HEK293 (cell line): ENCODE data around the gene ADCYAP1R1.

Source experiments
- CTCF ChIA-PET: fragments of 350-600 bp; formaldehyde crosslinking; extraction: SDS; loops from one replicate; lab custom pipeline; 2021; ENCODE audit warnings: antibody characterized with exemption; lab: Yijun Ruan, JAX
- POLR2A ChIA-PET: fragments of 300-600 bp; formaldehyde crosslinking; extraction: SDS; loops from one replicate; lab custom pipeline; 2020; ENCODE audit warnings: antibody characterized with exemption, inconsistent platforms; lab: Yijun Ruan, JAX
- H3K27ac ChIP-seq: fragments of 200-500 bp; sonication (Bioruptor generic); 2 replicates; pipeline ENCODE4 v1.5.1; 2014; ENCODE audit warnings: low read depth, low read length, control low read depth, inconsistent platforms; ENCODE audit errors: extremely low read depth
- H3K36me3 ChIP-seq, 2 experiments: fragments of 200-500 bp in 1 of 2; sonication (Bioruptor generic) in 1 of 2; 1 replicate in 1 of 2; 2 replicates in 1 of 2; pipeline ENCODE4 v1.5.1; 2014 to 2017; ENCODE audit warnings: inconsistent platforms in 2 of 2, low read length in 2 of 2; ENCODE audit not compliant: control insufficient read depth in 2 of 2, insufficient read depth in 1 of 2
- H3K4me1 ChIP-seq: fragments of 200-500 bp; sonication (Bioruptor generic); 2 replicates; pipeline ENCODE4 v1.5.1; 2014; ENCODE audit warnings: mild to moderate bottlenecking, low read length, inconsistent platforms; ENCODE audit not compliant: control insufficient read depth, insufficient read depth
- H3K4me3 ChIP-seq: 2 replicates; pipeline ENCODE4 v1.5.1; 2011; ENCODE audit warnings: low read depth, mild to moderate bottlenecking, control low read depth, low read length, moderate library complexity
- H3K9me3 ChIP-seq: fragments of 200-500 bp; sonication (Bioruptor generic); 2 replicates; pipeline ENCODE4 v1.5.1; 2014; ENCODE audit warnings: low read depth, low read length, inconsistent platforms; ENCODE audit not compliant: control insufficient read depth, insufficient read depth
- IKZF3 ChIP-seq: fragments of 450-650 bp; IDR thresholded peaks from 2 replicates; pipeline ENCODE4 v1.5.0; 2018; ENCODE audit warnings: missing biosample characterization, mild to moderate bottlenecking, missing genetic modification characterization, moderate library complexity
- MEIS1 ChIP-seq: sonication (generic); formaldehyde crosslinking; IDR thresholded peaks from 2 replicates; pipeline ENCODE4 v1.8.1; 2022; ENCODE audit warnings: missing genetic modification reagents, mild to moderate bottlenecking, borderline replicate concordance
- MZF1 ChIP-seq: fragments of 450-650 bp; formaldehyde crosslinking; IDR thresholded peaks from 2 replicates; pipeline ENCODE4 v1.5.1; 2017; ENCODE audit warnings: missing biosample characterization, missing genetic modification characterization, borderline replicate concordance
- PRDM4 ChIP-seq: fragments of 450-650 bp; formaldehyde crosslinking; IDR thresholded peaks from 2 replicates; pipeline ENCODE4 v1.5.1; 2017; ENCODE audit warnings: missing biosample characterization, missing genetic modification characterization
- ZBTB10 ChIP-seq: fragments of 450-650 bp; formaldehyde crosslinking; IDR thresholded peaks from 2 replicates; pipeline ENCODE4 v1.5.1; 2016; ENCODE audit warnings: missing biosample characterization, missing genetic modification characterization
- ZBTB11 ChIP-seq: fragments of 450-650 bp; formaldehyde crosslinking; conservative IDR thresholded peaks from 2 replicates; pipeline ENCODE4 v1.5.1; 2016; ENCODE audit warnings: low read depth, missing biosample characterization, missing genetic modification characterization
- ZBTB6 ChIP-seq: fragments of 450-650 bp; formaldehyde crosslinking; IDR thresholded peaks from 2 replicates; pipeline ENCODE4 v1.5.1; 2017; ENCODE audit warnings: missing biosample characterization, missing genetic modification characterization
- ZNF112 ChIP-seq: fragments of 450-650 bp; formaldehyde crosslinking; IDR thresholded peaks from 2 replicates; pipeline ENCODE4 v1.5.0; 2017; ENCODE audit warnings: missing biosample characterization, missing genetic modification characterization
- ZNF16 ChIP-seq: fragments of 450-650 bp; formaldehyde crosslinking; IDR thresholded peaks from 2 replicates; pipeline ENCODE4 v1.5.1; 2016; ENCODE audit warnings: low read depth, missing biosample characterization, missing genetic modification characterization
- ZNF18 ChIP-seq: fragments of 450-650 bp; formaldehyde crosslinking; IDR thresholded peaks from 2 replicates; pipeline ENCODE4 v1.5.1; 2016; ENCODE audit warnings: missing biosample characterization, missing genetic modification characterization
- ZNF394 ChIP-seq: fragments of 450-650 bp; formaldehyde crosslinking; IDR thresholded peaks from 2 replicates; pipeline ENCODE4 v1.5.1; 2016; ENCODE audit warnings: missing biosample characterization, missing genetic modification characterization, mild to moderate bottlenecking, moderate library complexity, borderline replicate concordance
- ZNF416 ChIP-seq: fragments of 450-650 bp; formaldehyde crosslinking; IDR thresholded peaks from 2 replicates; pipeline ENCODE4 v1.5.1; 2016; ENCODE audit warnings: missing biosample characterization, missing genetic modification characterization
- ZNF433 ChIP-seq: fragments of 450-650 bp; formaldehyde crosslinking; IDR thresholded peaks from 2 replicates; pipeline ENCODE4 v1.5.1; 2016; ENCODE audit warnings: missing biosample characterization, missing genetic modification characterization, low read depth
- ZNF488 ChIP-seq: fragments of 450-650 bp; formaldehyde crosslinking; IDR thresholded peaks from 2 replicates; pipeline ENCODE4 v1.5.1; 2016; ENCODE audit warnings: missing biosample characterization, missing genetic modification characterization
- ZNF521 ChIP-seq: fragments of 450-650 bp; formaldehyde crosslinking; IDR thresholded peaks from 2 replicates; pipeline ENCODE4 v1.5.1; 2017; ENCODE audit warnings: missing biosample characterization, mild to moderate bottlenecking, missing genetic modification characterization
- ZNF530 ChIP-seq: fragments of 450-650 bp; formaldehyde crosslinking; IDR thresholded peaks from 2 replicates; pipeline ENCODE4 v1.5.1; 2016; ENCODE audit warnings: low read depth, missing biosample characterization, missing genetic modification characterization
- ZNF585B ChIP-seq: fragments of 450-650 bp; formaldehyde crosslinking; IDR thresholded peaks from 2 replicates; pipeline ENCODE4 v1.5.1; 2016; ENCODE audit warnings: missing biosample characterization, missing genetic modification characterization
- ZNF654 ChIP-seq: fragments of 450-650 bp; formaldehyde crosslinking; IDR thresholded peaks from 2 replicates; pipeline ENCODE4 v1.5.1; 2016; ENCODE audit warnings: low read depth, missing biosample characterization, missing genetic modification characterization
- ZNF670 ChIP-seq: fragments of 450-650 bp; formaldehyde crosslinking; IDR thresholded peaks from 2 replicates; pipeline ENCODE4 v1.5.1; 2016; ENCODE audit warnings: missing biosample characterization, missing genetic modification characterization, low read depth
- ZNF837 ChIP-seq: fragments of 450-650 bp; formaldehyde crosslinking; IDR thresholded peaks from 2 replicates; pipeline ENCODE4 v1.5.1; 2016; ENCODE audit warnings: missing biosample characterization, missing genetic modification characterization

The ADCYAP1R1 gene

GRCh38 chr7:31043051-31043471 is 9.0 kb upstream of the ADCYAP1R1 start:
- H3K9me3 ChIP-seq = no peaks in the 10 kb centered on the region
- POLR2A ChIA-PET = no interaction called here
- TF ChIP-seq ZBTB10 (tag by site-specific recombination) (no peak), ZNF433 (tag by site-specific recombination) (no peak), ZNF416 (tag by site-specific recombination) (no peak), ZNF16 (no peak), MZF1 (no peak), IKZF3 (no peak), ZNF488 (tag by site-specific recombination) (no peak), ZBTB11 (tag by site-specific recombination) (no peak), ZNF530 (no peak), ZNF654 (tag by site-specific recombination) (no peak), ZNF670 (tag by site-specific recombination) (no peak), ZBTB6 (tag by site-specific recombination) (no peak), MEIS1 (CRISPR knock-in tag) (no peak), ZNF18 (tag by site-specific recombination) (no peak)
- no peak overlapping the region for H3K27ac ChIP-seq
- no peak overlapping the region for H3K4me3 ChIP-seq
- CTCF ChIA-PET = no interaction called here
- H3K36me3 ChIP-seq = no peaks in the 10 kb centered on the region
- no peaks in the 10 kb centered on the region for H3K4me1 ChIP-seq

GRCh38 chr7:31044529-31044928 is 7.6 kb upstream of the ADCYAP1R1 start:
- H3K4me1 ChIP-seq = no peaks in the 10 kb centered on the region
- H3K36me3 ChIP-seq = no peaks in the 10 kb centered on the region
- no peak overlapping the region for H3K27ac ChIP-seq
- no peaks in the 10 kb centered on the region for H3K9me3 ChIP-seq
- POLR2A ChIA-PET = no interaction called here
- CTCF ChIA-PET = interaction anchor here (0.8 to 1.3 kb wide), 2 partner anchors 62 to 77 kb away, joined by 3 to 6 read pairs; no protein-coding TSS in a partner anchor
- H3K4me3 ChIP-seq = no peak overlapping the region
- TF ChIP-seq PRDM4 (tag by site-specific recombination) (no peak), ZNF112 (tag by site-specific recombination) (no peak), ZNF521 (tag by site-specific recombination) (no peak), ZNF837 (tag by site-specific recombination) (no peak), ZNF585B (tag by site-specific recombination) (no peak), ZNF394 (tag by site-specific recombination) (no peak)
